HepG2 (cell line): ENCODE results near the gene LYRM1. TPM values are rescaled to one million over a fixed set of nuclear protein-coding genes. Genes with fewer than 3 reads are reported as not detected.
A peak's percentile ranks its signal among the peaks of the same experiment; 100 is the strongest.

Experiments used
- ARNTL ChIP-seq: sonication (generic); formaldehyde crosslinking; IDR thresholded peaks from 2 replicates; pipeline ENCODE4 v1.4.0; 2020; ENCODE audit warnings: mild to moderate bottlenecking, missing genetic modification reagents
- CEBPG ChIP-seq: IDR thresholded peaks from 2 replicates; pipeline ENCODE4 v1.6.1; 2016
- CREB1 ChIP-seq, 2 experiments: fragments of 450-650 bp in 1 of 2; IDR thresholded peaks; 2 replicates each; pipeline ENCODE4 v1.6.1; 2016 to 2017; ENCODE audit warnings: control low read depth in 1 of 2, mild to moderate bottlenecking in 1 of 2, missing compliant biosample characterization in 1 of 2, missing genetic modification characterization in 1 of 2
- ELF3 ChIP-seq: IDR thresholded peaks from 2 replicates; pipeline ENCODE4 v1.6.1; 2016; ENCODE audit warnings: missing genetic modification reagents, missing compliant biosample characterization
- GFI1 ChIP-seq: sonication (generic); formaldehyde crosslinking; IDR thresholded peaks from 2 replicates; pipeline ENCODE4 v1.5.0; 2020; ENCODE audit warnings: missing genetic modification reagents, mild to moderate bottlenecking, borderline replicate concordance
- KDM4B ChIP-seq: sonication (generic); formaldehyde crosslinking; IDR thresholded peaks from 2 replicates; pipeline ENCODE4 v1.4.0; 2020; ENCODE audit warnings: missing genetic modification reagents
- MED13 ChIP-seq: sonication (generic); formaldehyde crosslinking; IDR thresholded peaks from 2 replicates; pipeline ENCODE4 v1.5.0; 2020; ENCODE audit warnings: missing genetic modification reagents
- MEIS1 ChIP-seq: sonication (generic); formaldehyde crosslinking; IDR thresholded peaks from 2 replicates; pipeline ENCODE4 v1.9.0; 2021; ENCODE audit warnings: mild to moderate bottlenecking, missing genetic modification reagents, moderate library complexity, borderline replicate concordance
- NCOR1 ChIP-seq: fragments of 200-600 bp; sonication (generic); IDR thresholded peaks from 2 replicates; pipeline ENCODE4 v1.7.0; 2017; ENCODE audit warnings: antibody characterized with exemption, low read length, borderline replicate concordance
- NFYC ChIP-seq: IDR thresholded peaks from 2 replicates; pipeline ENCODE4 v1.6.1; 2016; ENCODE audit warnings: missing genetic modification reagents, missing compliant biosample characterization
- PLRG1 ChIP-seq: fragments of 450-650 bp; conservative IDR thresholded peaks from 2 replicates; pipeline ENCODE4 v1.6.1; 2016
- POGZ ChIP-seq: sonication (generic); formaldehyde crosslinking; IDR thresholded peaks from 2 replicates; pipeline ENCODE4 v1.4.0; 2020; ENCODE audit warnings: mild to moderate bottlenecking, missing genetic modification reagents
- RBAK ChIP-seq: sonication (generic); formaldehyde crosslinking; IDR thresholded peaks from 2 replicates; pipeline ENCODE4 v1.5.1; 2020; ENCODE audit warnings: mild to moderate bottlenecking, missing genetic modification reagents
- RCOR2 ChIP-seq: IDR thresholded peaks from 2 replicates; pipeline ENCODE4 v1.6.1; 2016; ENCODE audit warnings: missing biosample characterization, missing genetic modification reagents
- SMAD3 ChIP-seq: sonication (generic); formaldehyde crosslinking; IDR thresholded peaks from 2 replicates; pipeline ENCODE4 v1.4.0; 2020; ENCODE audit warnings: missing genetic modification reagents
- ZBTB21 ChIP-seq: sonication (generic); formaldehyde crosslinking; IDR thresholded peaks from 2 replicates; pipeline ENCODE4 v1.4.0; 2020; ENCODE audit warnings: missing genetic modification reagents
- ZNF180 ChIP-seq: sonication (generic); formaldehyde crosslinking; IDR thresholded peaks from 2 replicates; pipeline ENCODE4 v1.4.0; 2020; ENCODE audit warnings: low read depth, missing genetic modification reagents, borderline replicate concordance
- ZNF567 ChIP-seq: sonication (generic); formaldehyde crosslinking; IDR thresholded peaks from 2 replicates; pipeline ENCODE4 v1.8.1; 2023; ENCODE audit warnings: mild to moderate bottlenecking, missing genetic modification reagents, borderline replicate concordance
- ZSCAN25 ChIP-seq: sonication (generic); formaldehyde crosslinking; IDR thresholded peaks from 2 replicates; pipeline ENCODE4 v1.8.0; 2022; ENCODE audit warnings: mild to moderate bottlenecking, missing genetic modification reagents
- ZSCAN9 ChIP-seq: IDR thresholded peaks from 2 replicates; pipeline ENCODE4 v1.6.1; 2016; ENCODE audit warnings: borderline replicate concordance
- polyA plus RNA-seq, 8 experiments: library from polyadenylated mRNA; depleted of rRNA in 3 of 8; stranded (reverse) in 7 of 8; unstranded in 1 of 8; fragments of >200 nt; fragmentation: Illumina TruSeq in 4 of 8; extraction: Trizol in 4 of 8; gene quantifications; 2 replicates each; pipeline versions ENCODE4 v1.2.1 to v1.2.3, GENCODE V29; 2011 to 2016; ENCODE audit warnings: low read depth in 4 of 8, missing spikeins in 1 of 8, mixed read lengths in 1 of 8; ENCODE audit not compliant: insufficient read depth in 1 of 8
- total RNA-seq, 5 experiments: library from RNA; depleted of rRNA; stranded (reverse); fragments of >200 nt; fragmentation: Illumina TruSeq; extraction: Trizol; gene quantifications; 2 replicates each; pipeline ENCODE4 v1.2.3, GENCODE V29; 2016; ENCODE audit warnings: low read depth in 1 of 5
- TF ChIP-seq, protein P1 (sequence below): sonication (generic); formaldehyde crosslinking; IDR thresholded peaks from 2 replicates; pipeline ENCODE4 v1.4.0; 2020; ENCODE audit warnings: missing genetic modification reagents, borderline replicate concordance
- TF ChIP-seq, protein P2 (sequence below): sonication (generic); formaldehyde crosslinking; IDR thresholded peaks from 2 replicates; pipeline ENCODE4 v1.5.0; 2020; ENCODE audit warnings: missing genetic modification reagents
- TF ChIP-seq, protein P3 (sequence below): sonication (generic); formaldehyde crosslinking; IDR thresholded peaks from 2 replicates; pipeline ENCODE4 v1.4.0; 2020; ENCODE audit warnings: missing genetic modification reagents, borderline replicate concordance

LYRM1 gene
- total and polyA plus RNA-seq, 2 of the 13 experiments (the other 11 are each of a cell fraction or from before 2014, with no cell fraction given) = 59.2 to 82.6 TPM

DNA sequence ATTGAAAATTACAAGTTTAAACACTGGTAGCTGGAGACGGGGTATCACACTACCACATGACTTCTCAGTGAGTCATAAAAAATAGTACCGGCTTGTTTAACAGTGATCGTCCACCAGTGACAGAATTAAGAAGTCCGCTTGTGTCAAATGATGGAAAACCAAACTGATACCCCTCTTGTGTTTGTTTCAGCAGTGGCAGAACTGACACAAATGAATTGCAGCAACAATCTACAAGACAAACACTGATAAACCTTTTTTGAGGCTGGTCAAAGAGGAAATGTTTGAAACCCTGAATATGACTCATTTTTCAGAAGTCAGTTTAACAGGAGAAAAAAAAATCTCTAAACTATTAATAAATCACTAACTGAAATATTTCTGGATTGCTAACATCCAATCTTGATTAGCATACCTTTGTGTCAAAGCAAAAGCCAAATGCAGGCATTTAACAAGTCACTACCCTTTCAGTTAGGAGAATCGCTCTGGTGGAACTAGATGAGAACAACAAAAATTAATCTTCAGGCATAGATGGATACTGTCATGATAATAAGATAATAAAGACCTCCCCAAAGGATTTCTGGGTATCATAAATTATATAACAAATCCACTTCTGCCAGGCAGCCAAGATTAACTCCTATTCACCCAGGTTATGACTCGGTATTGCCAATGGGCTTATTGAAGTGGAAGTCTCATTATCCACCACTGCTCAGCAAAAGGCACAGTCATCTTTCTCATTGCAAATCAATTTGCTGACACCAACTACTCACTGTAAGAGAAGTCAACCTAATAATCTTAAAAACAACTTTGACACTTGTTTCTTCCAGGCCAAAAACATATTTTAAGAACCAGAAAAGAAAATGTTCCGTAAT, 21.2 kb upstream of the LYRM1 start (continued):
- no peak for TF ChIP-seq RBAK
- TF ChIP-seq, protein P1, sequence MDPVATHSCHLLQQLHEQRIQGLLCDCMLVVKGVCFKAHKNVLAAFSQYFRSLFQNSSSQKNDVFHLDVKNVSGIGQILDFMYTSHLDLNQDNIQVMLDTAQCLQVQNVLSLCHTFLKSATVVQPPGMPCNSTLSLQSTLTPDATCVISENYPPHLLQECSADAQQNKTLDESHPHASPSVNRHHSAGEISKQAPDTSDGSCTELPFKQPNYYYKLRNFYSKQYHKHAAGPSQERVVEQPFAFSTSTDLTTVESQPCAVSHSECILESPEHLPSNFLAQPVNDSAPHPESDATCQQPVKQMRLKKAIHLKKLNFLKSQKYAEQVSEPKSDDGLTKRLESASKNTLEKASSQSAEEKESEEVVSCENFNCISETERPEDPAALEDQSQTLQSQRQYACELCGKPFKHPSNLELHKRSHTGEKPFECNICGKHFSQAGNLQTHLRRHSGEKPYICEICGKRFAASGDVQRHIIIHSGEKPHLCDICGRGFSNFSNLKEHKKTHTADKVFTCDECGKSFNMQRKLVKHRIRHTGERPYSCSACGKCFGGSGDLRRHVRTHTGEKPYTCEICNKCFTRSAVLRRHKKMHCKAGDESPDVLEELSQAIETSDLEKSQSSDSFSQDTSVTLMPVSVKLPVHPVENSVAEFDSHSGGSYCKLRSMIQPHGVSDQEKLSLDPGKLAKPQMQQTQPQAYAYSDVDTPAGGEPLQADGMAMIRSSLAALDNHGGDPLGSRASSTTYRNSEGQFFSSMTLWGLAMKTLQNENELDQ (CRISPR knock-in tag) = no peak
- no peak for TF ChIP-seq SMAD3 (CRISPR knock-in tag)
- no peak for TF ChIP-seq ZBTB21 (CRISPR knock-in tag)
- no peak for TF ChIP-seq NFYC (CRISPR knock-in tag)
- 0 out of 2 replicates have a peak, but pooled peaks have one; percentile 11 for TF ChIP-seq ELF3 (CRISPR knock-in tag)
- TF ChIP-seq MED13 (CRISPR knock-in tag) = no peak
- no peak for TF ChIP-seq ZNF567
- TF ChIP-seq, protein P2, sequence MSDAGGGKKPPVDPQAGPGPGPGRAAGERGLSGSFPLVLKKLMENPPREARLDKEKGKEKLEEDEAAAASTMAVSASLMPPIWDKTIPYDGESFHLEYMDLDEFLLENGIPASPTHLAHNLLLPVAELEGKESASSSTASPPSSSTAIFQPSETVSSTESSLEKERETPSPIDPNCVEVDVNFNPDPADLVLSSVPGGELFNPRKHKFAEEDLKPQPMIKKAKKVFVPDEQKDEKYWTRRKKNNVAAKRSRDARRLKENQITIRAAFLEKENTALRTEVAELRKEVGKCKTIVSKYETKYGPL (CRISPR knock-in tag) = no peak
- TF ChIP-seq, protein P3, sequence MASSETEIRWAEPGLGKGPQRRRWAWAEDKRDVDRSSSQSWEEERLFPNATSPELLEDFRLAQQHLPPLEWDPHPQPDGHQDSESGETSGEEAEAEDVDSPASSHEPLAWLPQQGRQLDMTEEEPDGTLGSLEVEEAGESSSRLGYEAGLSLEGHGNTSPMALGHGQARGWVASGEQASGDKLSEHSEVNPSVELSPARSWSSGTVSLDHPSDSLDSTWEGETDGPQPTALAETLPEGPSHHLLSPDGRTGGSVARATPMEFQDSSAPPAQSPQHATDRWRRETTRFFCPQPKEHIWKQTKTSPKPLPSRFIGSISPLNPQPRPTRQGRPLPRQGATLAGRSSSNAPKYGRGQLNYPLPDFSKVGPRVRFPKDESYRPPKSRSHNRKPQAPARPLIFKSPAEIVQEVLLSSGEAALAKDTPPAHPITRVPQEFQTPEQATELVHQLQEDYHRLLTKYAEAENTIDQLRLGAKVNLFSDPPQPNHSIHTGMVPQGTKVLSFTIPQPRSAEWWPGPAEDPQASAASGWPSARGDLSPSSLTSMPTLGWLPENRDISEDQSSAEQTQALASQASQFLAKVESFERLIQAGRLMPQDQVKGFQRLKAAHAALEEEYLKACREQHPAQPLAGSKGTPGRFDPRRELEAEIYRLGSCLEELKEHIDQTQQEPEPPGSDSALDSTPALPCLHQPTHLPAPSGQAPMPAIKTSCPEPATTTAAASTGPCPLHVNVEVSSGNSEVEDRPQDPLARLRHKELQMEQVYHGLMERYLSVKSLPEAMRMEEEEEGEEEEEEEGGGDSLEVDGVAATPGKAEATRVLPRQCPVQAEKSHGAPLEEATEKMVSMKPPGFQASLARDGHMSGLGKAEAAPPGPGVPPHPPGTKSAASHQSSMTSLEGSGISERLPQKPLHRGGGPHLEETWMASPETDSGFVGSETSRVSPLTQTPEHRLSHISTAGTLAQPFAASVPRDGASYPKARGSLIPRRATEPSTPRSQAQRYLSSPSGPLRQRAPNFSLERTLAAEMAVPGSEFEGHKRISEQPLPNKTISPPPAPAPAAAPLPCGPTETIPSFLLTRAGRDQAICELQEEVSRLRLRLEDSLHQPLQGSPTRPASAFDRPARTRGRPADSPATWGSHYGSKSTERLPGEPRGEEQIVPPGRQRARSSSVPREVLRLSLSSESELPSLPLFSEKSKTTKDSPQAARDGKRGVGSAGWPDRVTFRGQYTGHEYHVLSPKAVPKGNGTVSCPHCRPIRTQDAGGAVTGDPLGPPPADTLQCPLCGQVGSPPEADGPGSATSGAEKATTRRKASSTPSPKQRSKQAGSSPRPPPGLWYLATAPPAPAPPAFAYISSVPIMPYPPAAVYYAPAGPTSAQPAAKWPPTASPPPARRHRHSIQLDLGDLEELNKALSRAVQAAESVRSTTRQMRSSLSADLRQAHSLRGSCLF (CRISPR knock-in tag) = no peak
- no peak for TF ChIP-seq ZSCAN9
- TF ChIP-seq ARNTL (CRISPR knock-in tag) = 0 out of 2 replicates have a peak, but pooled peaks have one; percentile 21
- peak; percentile 1; the same call in 1 of the 2 replicates for TF ChIP-seq POGZ (CRISPR knock-in tag)
- no peak for TF ChIP-seq ZNF180 (CRISPR knock-in tag)
- no peak for TF ChIP-seq ZSCAN25
- peak; percentile 17; the same call in 1 of the 2 replicates for TF ChIP-seq CREB1 (IDR thresholded peaks at IDR 0.05)
- TF ChIP-seq CREB1 (CRISPR knock-in tag; IDR thresholded peaks at IDR 0.05) = peak; percentile 30; the same call in 1 of the 2 replicates
- no peak for TF ChIP-seq GFI1
- no peak for TF ChIP-seq KDM4B (CRISPR knock-in tag)
- 0 out of 2 replicates have a peak, but pooled peaks have one; percentile 21 for TF ChIP-seq CEBPG (CRISPR knock-in tag)
- TF ChIP-seq MEIS1 (CRISPR knock-in tag) = no peak
- no peak for TF ChIP-seq RCOR2 (CRISPR knock-in tag)
- TF ChIP-seq PLRG1 = no peak
- TF ChIP-seq NCOR1 = no peak
